ENCODE results near the gene CALHM4.

- TF ChIP-seq, protein P1, sequence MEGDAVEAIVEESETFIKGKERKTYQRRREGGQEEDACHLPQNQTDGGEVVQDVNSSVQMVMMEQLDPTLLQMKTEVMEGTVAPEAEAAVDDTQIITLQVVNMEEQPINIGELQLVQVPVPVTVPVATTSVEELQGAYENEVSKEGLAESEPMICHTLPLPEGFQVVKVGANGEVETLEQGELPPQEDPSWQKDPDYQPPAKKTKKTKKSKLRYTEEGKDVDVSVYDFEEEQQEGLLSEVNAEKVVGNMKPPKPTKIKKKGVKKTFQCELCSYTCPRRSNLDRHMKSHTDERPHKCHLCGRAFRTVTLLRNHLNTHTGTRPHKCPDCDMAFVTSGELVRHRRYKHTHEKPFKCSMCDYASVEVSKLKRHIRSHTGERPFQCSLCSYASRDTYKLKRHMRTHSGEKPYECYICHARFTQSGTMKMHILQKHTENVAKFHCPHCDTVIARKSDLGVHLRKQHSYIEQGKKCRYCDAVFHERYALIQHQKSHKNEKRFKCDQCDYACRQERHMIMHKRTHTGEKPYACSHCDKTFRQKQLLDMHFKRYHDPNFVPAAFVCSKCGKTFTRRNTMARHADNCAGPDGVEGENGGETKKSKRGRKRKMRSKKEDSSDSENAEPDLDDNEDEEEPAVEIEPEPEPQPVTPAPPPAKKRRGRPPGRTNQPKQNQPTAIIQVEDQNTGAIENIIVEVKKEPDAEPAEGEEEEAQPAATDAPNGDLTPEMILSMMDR (IDR thresholded peaks at IDR 0.05): no peak
- no peak for TF ChIP-seq POLR2A (IDR thresholded peaks at IDR 0.05)
These were observed 21.7 kb downstream of the CALHM4 start for GRCh38 chr6:116575227-116575626.

All from right lobe of liver (tissue), 4 donors.